GM12878 (cell line): Measurements from ENCODE around the gene ZNF160. TPM values are rescaled to one million over a fixed set of nuclear protein-coding genes. Genes with fewer than 3 reads are reported as not detected.

Experiments used
- ATAC-seq: fragments of 200-7000 bp; cut with Tn5 transposase; 3 replicates; pipeline ENCODE4 v1.9.1; 2020; ENCODE audit warnings: mild to moderate bottlenecking, moderate library complexity
- BruUV-seq: library from RNA; stranded (reverse); fragments of 400-500 nt; replicated peaks from 2 replicates; lab custom pipeline; 2021; lab: Mats Ljungman, UMichigan
- CTCF ChIA-PET: fragments of 300-600 bp; sonication (Branson Sonifier 250); formaldehyde crosslinking; extraction: SDS; loops from one replicate; lab custom pipeline; 2021; ENCODE audit warnings: inconsistent platforms; lab: Yijun Ruan, JAX
- POLR2A ChIA-PET: fragments of 350-600 bp; formaldehyde crosslinking; extraction: SDS; loops from one replicate; lab custom pipeline; 2021; ENCODE audit warnings: inconsistent platforms; lab: Charles Lee
- RAD21 ChIA-PET: fragments of 300-600 bp; sonication (Branson Sonifier 250); formaldehyde crosslinking; loops from one replicate; lab custom pipeline; 2023; ENCODE audit warnings: antibody characterized with exemption; ENCODE audit not compliant: unreplicated experiment; lab: Charles Lee
- SMC1A ChIA-PET: fragments of 300-600 bp; sonication (Branson Sonifier 250); formaldehyde crosslinking; loops from one replicate; lab custom pipeline; 2023; ENCODE audit not compliant: unreplicated experiment, uncharacterized antibody; lab: Charles Lee
- DNase-seq: peaks from one replicate; pipeline ENCODE4 v3.0.0-alpha.2; 2011; ENCODE audit warnings: low read depth, low spot score
- FAIRE-seq: peaks from 3 replicates; lab custom pipeline; 2011; peaks lifted over from hg19 to GRCh38; lab: Jason Lieb, UNC
- H2AFZ ChIP-seq: 2 replicates; pipeline ENCODE4 v1.6.0; 2011; ENCODE audit warnings: low read depth, low read length, control low read depth; ENCODE audit not compliant: control insufficient read depth
- H3K27ac ChIP-seq: 2 replicates; pipeline ENCODE4 v1.5.1; 2011; ENCODE audit warnings: control low read depth; ENCODE audit not compliant: control insufficient read depth, insufficient read depth
- H3K27me3 ChIP-seq, 2 experiments: replicated peaks in 1 of 2; 2 replicates each; pipeline versions ENCODE4 v1.6.0 to v1.6.1; 2011; ENCODE audit warnings: low read length in 1 of 2; ENCODE audit not compliant: control insufficient read depth in 2 of 2, insufficient read depth in 2 of 2
- H3K36me3 ChIP-seq, 2 experiments: 2 replicates each; pipeline ENCODE4 v1.5.1; 2011; ENCODE audit warnings: low read length in 1 of 2; ENCODE audit not compliant: control insufficient read depth in 2 of 2, insufficient read depth in 2 of 2
- H3K4me1 ChIP-seq: 2 replicates; pipeline ENCODE4 v1.6.1; 2011; ENCODE audit warnings: mild to moderate bottlenecking, low read length, moderate library complexity, mixed read lengths; ENCODE audit not compliant: control insufficient read depth, insufficient read depth
- H3K4me2 ChIP-seq: 2 replicates; pipeline ENCODE4 v1.6.0; 2011; ENCODE audit warnings: control low read depth; ENCODE audit not compliant: control insufficient read depth, insufficient read depth
- H3K4me3 ChIP-seq: fragments of 200-600 bp; sonication (generic); 2 replicates; pipeline ENCODE4 v1.5.1; 2016
- H3K79me2 ChIP-seq: 2 replicates; pipeline ENCODE4 v1.6.0; 2011; ENCODE audit warnings: low read length; ENCODE audit not compliant: control insufficient read depth, insufficient read depth
- H3K9ac ChIP-seq: 2 replicates; pipeline ENCODE4 v1.8.0; 2011; ENCODE audit warnings: low read length, control low read depth, mixed read lengths; ENCODE audit not compliant: control insufficient read depth, insufficient read depth
- H3K9me3 ChIP-seq: replicated peaks from 3 replicates; pipeline ENCODE4 v1.5.1; 2011; ENCODE audit warnings: mild to moderate bottlenecking, low read length; ENCODE audit not compliant: control insufficient read depth, insufficient read depth
- H4K20me1 ChIP-seq: 2 replicates; pipeline ENCODE4 v1.6.0; 2011; ENCODE audit not compliant: control insufficient read depth, insufficient read depth
- BCL11A ChIP-seq: IDR thresholded peaks from 2 replicates; pipeline ENCODE4 v1.6.1; 2011; ENCODE audit warnings: low read depth, low read length
- EZH2 ChIP-seq: IDR thresholded peaks from 2 replicates; pipeline ENCODE4 v1.6.1; 2012; ENCODE audit warnings: low read depth, mild to moderate bottlenecking, control low read depth, inconsistent platforms, low read length, borderline replicate concordance; ENCODE audit not compliant: control insufficient read depth
- NR2C1 ChIP-seq: fragments of 450-650 bp; IDR thresholded peaks from 2 replicates; pipeline ENCODE4 v1.6.1; 2017; ENCODE audit warnings: antibody characterized with exemption, mild to moderate bottlenecking, moderate library complexity
- PRDM15 ChIP-seq: fragments of 450-650 bp; formaldehyde crosslinking; IDR thresholded peaks from 2 replicates; pipeline ENCODE4 v1.4.0; 2020; ENCODE audit warnings: mild to moderate bottlenecking, moderate library complexity
- SP1 ChIP-seq: IDR thresholded peaks from one replicate; pipeline ENCODE4 v1.6.1; 2011; ENCODE audit warnings: low read depth, low read length
- ZNF592 ChIP-seq: fragments of 450-650 bp; IDR thresholded peaks from 2 replicates; pipeline ENCODE4 v1.6.1; 2017; ENCODE audit warnings: mild to moderate bottlenecking, moderate library complexity
- WGBS: methylation state at CpG from one replicate; pipeline ENCODE4 v1.1.6; 2016; ENCODE audit warnings: low lambda C conversion rate; ENCODE audit not compliant: insufficient replicate concordance, insufficient coverage; ENCODE audit errors: missing lambda C conversion rate; 5-methylcytosine and 5-hydroxymethylcytosine counted together
- in situ Hi-C: fragments of 300-500 bp; cut with MboI; formaldehyde crosslinking; loops from 9 replicates; pipeline ENCODE4 v1.14.3; 2018; ENCODE audit warnings: mixed read lengths
- intact Hi-C: fragments of 100-400 bp; cut with micrococcal nuclease; formaldehyde crosslinking; loops from one replicate; pipeline ENCODE4 v1.14.2; 2022; ENCODE audit not compliant: unreplicated experiment
- polyA plus RNA-seq, 11 experiments: library from polyadenylated mRNA; depleted of rRNA in 4 of 11; unstranded in 6 of 11; stranded (reverse) in 5 of 11; fragments of >200 nt; fragmentation: Nextera tagmentation in 4 of 11; fragmentation: Illumina TruSeq in 1 of 11; extraction: Ambion mirVana in 4 of 11; extraction: Trizol in 1 of 11; gene quantifications; 1 replicate in 1 of 11; 2 replicates in 10 of 11; pipeline versions ENCODE4 v1.2.1 to v1.2.3, GENCODE V29; 2011 to 2016; ENCODE audit warnings: inconsistent platforms in 2 of 11, missing spikeins in 2 of 11, low read depth in 1 of 11
- total RNA-seq, 4 experiments: library from RNA; depleted of rRNA in 3 of 4; stranded (reverse); fragments of >200 nt in 3 of 4; fragmentation: Illumina TruSeq in 1 of 4; extraction: Trizol in 1 of 4; gene quantifications; 2 replicates each; pipeline versions ENCODE4 v1.2.1 to v1.2.3, GENCODE V29; 2013 to 2021

The ZNF160 gene
- total and polyA plus RNA-seq, 10 of the 15 experiments (the other 5 are each of a cell fraction or from before 2014, with no cell fraction given), result 2.8 to 18.6 (median 12.1) TPM

- 63% methylated on average over 45 of the region's 52 CpGs for WGBS
- DNase-seq, result no peak
- no peak overlapping the region for H3K4me3 ChIP-seq
- in situ Hi-C loops, result no loop called here
- BruUV-seq, result no TSS peak
- no peak overlapping the region for H3K9ac ChIP-seq
- no peaks in the 10 kb centered on the region for H3K27me3 ChIP-seq
- ChIA-PET POLR2A (no interaction called here), SMC1A (no interaction called here), CTCF (no interaction called here), RAD21 (no interaction called here)
- H3K36me3 ChIP-seq, result no peaks in the 10 kb centered on the region
- H3K4me2 ChIP-seq, result no peak overlapping the region
- ATAC-seq, result no peak
- H3K9me3 ChIP-seq, result peaks cover 4% of the 10 kb centered on the region; the same call in 1 of the 3 replicates
- TF ChIP-seq NR2C1 (0 out of 2 replicates have a peak, but pooled peaks have one; percentile 13), SP1 (no peak), EZH2 (no peak), BCL11A (no peak)
- H3K4me1 ChIP-seq, result no peaks in the 10 kb centered on the region
- no peaks in the 10 kb centered on the region for H3K79me2 ChIP-seq
- no peak for FAIRE-seq
- no peak overlapping the region for H3K27ac ChIP-seq
- H2AFZ ChIP-seq, result no peak overlapping the region
- no peaks in the 10 kb centered on the region for H4K20me1 ChIP-seq
- intact Hi-C loops, result no loop called here
Observed at GRCh38 chr19:53037101-53038097, 65.8 kb downstream of the ZNF160 start.

- CTCF ChIA-PET, result no interaction called here
- H3K9ac ChIP-seq, result no peak overlapping the region
- H3K36me3 ChIP-seq, result no peaks in the 10 kb centered on the region
- SMC1A ChIA-PET, result no interaction called here
- no peak for FAIRE-seq
- H3K4me2 ChIP-seq, result no peak overlapping the region
- POLR2A ChIA-PET, result no interaction called here
- BruUV-seq, result no TSS peak
- no peaks in the 10 kb centered on the region for H3K79me2 ChIP-seq
- no peaks in the 10 kb centered on the region for H3K27me3 ChIP-seq
- peaks cover 4% of the 10 kb centered on the region; the same call in 1 of the 3 replicates for H3K9me3 ChIP-seq
- WGBS, result 44% methylated on average over 4 of the region's 4 CpGs
- RAD21 ChIA-PET, result no interaction called here
- H4K20me1 ChIP-seq, result no peaks in the 10 kb centered on the region
- intact Hi-C loops, result no loop called here
- no peak for ATAC-seq
- no peak for DNase-seq
- no peak overlapping the region for H2AFZ ChIP-seq
- no peak overlapping the region for H3K27ac ChIP-seq
- H3K4me3 ChIP-seq, result no peak overlapping the region
- in situ Hi-C loops, result no loop called here
- no peaks in the 10 kb centered on the region for H3K4me1 ChIP-seq
- TF ChIP-seq ZNF592 (no peak), PRDM15 (CRISPR knock-in tag) (no peak)
Observed at GRCh38 chr19:53034948-53035675, 68.1 kb downstream of the ZNF160 start.
